Measurements from ENCODE around the gene ORM2.

GRCh38 chr9:114363424-114363823 is 33.8 kb downstream of the ORM2 start:
- TF ChIP-seq, protein P1, sequence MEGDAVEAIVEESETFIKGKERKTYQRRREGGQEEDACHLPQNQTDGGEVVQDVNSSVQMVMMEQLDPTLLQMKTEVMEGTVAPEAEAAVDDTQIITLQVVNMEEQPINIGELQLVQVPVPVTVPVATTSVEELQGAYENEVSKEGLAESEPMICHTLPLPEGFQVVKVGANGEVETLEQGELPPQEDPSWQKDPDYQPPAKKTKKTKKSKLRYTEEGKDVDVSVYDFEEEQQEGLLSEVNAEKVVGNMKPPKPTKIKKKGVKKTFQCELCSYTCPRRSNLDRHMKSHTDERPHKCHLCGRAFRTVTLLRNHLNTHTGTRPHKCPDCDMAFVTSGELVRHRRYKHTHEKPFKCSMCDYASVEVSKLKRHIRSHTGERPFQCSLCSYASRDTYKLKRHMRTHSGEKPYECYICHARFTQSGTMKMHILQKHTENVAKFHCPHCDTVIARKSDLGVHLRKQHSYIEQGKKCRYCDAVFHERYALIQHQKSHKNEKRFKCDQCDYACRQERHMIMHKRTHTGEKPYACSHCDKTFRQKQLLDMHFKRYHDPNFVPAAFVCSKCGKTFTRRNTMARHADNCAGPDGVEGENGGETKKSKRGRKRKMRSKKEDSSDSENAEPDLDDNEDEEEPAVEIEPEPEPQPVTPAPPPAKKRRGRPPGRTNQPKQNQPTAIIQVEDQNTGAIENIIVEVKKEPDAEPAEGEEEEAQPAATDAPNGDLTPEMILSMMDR (IDR thresholded peaks at IDR 0.05): no peak
- TF ChIP-seq POLR2A (IDR thresholded peaks at IDR 0.05): no peak
